H1 (cell line): ENCODE measurements around the gene MAGI1. TPM values are rescaled to one million over a fixed set of nuclear protein-coding genes. Genes with fewer than 3 reads are reported as not detected.

Experiments used
- EGR1 ChIP-seq: IDR thresholded peaks from 2 replicates; pipeline ENCODE4 v1.6.1; 2011; ENCODE audit warnings: low read depth, low read length, borderline replicate concordance
- HDAC2 ChIP-seq, 2 experiments: fragments of 300-600 bp in 1 of 2; sonication (generic) in 1 of 2; IDR thresholded peaks; 2 replicates each; pipeline ENCODE4 v1.6.1; 2011 to 2012; ENCODE audit warnings: low read depth in 2 of 2, low read length in 2 of 2, mild to moderate bottlenecking in 2 of 2, moderate library complexity in 2 of 2, borderline replicate concordance in 1 of 2, inconsistent platforms in 1 of 2
- RXRA ChIP-seq: IDR thresholded peaks from 2 replicates; pipeline ENCODE4 v1.6.1; 2011; ENCODE audit warnings: low read depth, mild to moderate bottlenecking, low read length, moderate library complexity; ENCODE audit not compliant: insufficient read depth
- polyA plus RNA-seq, 7 experiments: library from polyadenylated mRNA; depleted of rRNA in 3 of 7; stranded (reverse) in 5 of 7; unstranded in 2 of 7; fragments of >200 nt in 5 of 7; fragments of 200-250 nt in 2 of 7; gene quantifications; 1 replicate in 5 of 7; 2 replicates in 1 of 7; 4 replicates in 1 of 7; pipeline versions ENCODE4 v1.2.1 to v1.2.3, GENCODE V29; 2011 to 2013; ENCODE audit warnings: missing spikeins in 2 of 7, mixed read lengths in 2 of 7
- total RNA-seq: library from RNA; stranded (reverse); fragmentation: NEBNext Ultra II Directional; extraction: Animal tissue kit (Norgen Biotek cat#: 25700); gene quantifications from 2 replicates; pipeline ENCODE4 v1.2.1, GENCODE V29; 2021

MAGI1 gene
- total and polyA plus RNA-seq, 2 of the 8 experiments (the other 6 are each of a cell fraction or from before 2014, with no cell fraction given), result 19.8 to 78.0 TPM

DNA sequence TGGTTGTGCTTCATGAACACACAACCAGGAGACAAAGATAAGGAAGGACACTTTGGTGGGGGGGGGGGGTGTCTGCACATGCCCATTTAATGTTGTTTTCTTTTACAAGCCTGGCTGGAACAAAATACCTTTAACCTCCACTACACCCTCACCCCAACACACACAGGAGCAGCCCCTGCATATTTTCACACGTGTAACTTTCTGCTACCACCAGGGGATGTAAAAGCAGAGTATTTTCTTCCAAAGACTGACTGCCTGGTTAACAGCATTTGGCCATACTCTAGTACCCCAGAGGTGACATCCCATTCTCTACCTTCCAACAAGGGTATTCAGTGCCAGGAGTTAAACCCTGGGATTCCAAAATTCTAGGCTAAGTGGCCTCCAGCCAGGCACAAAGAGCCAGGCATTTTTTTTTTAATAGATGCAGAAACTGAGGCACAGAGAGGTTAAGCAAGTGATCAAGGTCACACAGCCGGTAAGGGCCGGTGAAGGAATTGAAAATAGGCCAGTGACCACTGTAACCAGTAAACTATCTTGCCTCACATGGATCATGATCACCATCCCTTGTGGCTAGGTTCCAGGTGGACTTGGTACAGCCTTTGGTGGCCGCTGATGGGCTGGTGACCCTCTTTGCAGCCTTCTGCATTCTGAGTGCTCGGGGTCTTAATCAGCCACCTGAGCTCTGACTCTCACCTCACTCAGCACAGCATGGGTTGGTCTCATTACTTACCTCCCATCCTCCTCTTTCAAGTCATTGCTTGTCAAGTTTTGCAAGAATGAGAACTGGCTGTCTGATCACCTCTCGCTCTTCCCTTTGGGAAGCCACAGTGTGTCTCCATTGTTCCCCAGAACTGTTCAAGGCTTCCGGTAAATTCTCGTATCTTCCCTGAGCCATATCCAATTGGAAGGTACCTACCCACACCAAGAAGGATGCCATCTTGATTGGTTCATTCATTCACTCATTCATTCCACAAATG is 20.4 kb downstream of the MAGI1 start (continued):
- TF ChIP-seq HDAC2 (IDR thresholded peaks at IDR 0.05; ENCODE audit: borderline replicate concordance in 1 of 2, low read depth in 2 of 2, low read length in 2 of 2), result peak in 1 of 2 experiments; percentile 60; a peak in 1 of 4 replicates
- no peak for TF ChIP-seq RXRA
- TF ChIP-seq EGR1, result no peak
